Measurements from ENCODE around the gene SCRG1.

GRCh38 chr4:173436771-173437265 is 37.9 kb upstream of the SCRG1 start:
- TF ChIP-seq CTCF (conservative IDR thresholded peaks at IDR 0.05): no peak
- no peak for TF ChIP-seq EZH2 (IDR thresholded peaks at IDR 0.05; ENCODE audit: low read depth)

Data from PC-9 (cell line).